ENCODE results near the gene ZBTB7B.

Gene ZBTB7B

DNA sequence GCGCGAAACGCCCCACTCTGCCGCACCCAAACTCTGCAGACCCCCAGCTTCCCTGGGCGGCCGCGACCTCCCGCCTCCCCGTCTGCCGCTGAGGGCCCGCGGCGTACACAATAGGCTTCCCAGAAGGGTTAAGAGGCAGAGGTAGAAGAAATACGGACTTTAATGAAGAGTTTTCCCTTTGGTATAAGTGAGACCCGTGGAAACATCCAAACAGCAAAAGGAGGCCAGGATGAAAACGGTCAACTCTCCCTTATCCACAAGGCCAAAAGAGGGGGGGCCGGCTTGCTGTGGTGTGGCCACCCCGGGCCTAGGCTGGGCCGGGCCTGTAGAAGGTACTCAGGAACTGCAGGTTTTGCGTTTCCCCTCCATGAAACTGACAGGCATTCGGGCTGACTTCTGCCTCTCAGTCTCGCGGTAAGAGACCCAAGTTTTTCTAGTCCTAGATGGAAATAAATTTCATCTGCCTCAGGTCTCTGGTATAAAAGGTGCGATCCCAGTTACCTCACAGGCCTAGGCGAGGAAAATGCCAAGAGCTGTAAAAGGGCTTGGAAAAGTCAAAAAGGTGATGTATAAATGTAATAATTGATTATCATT is 40.3 kb upstream of the ZBTB7B start:
- peak overlapping the region; percentile 86 for H3K4me3 ChIP-seq (ENCODE audit: low read length)
- no peak for TF ChIP-seq ZNF274 (IDR thresholded peaks at IDR 0.05; ENCODE audit: low read depth, low read length)

- TF ChIP-seq ZNF274 (IDR thresholded peaks at IDR 0.05; ENCODE audit: low read depth, low read length): no peak
- peak overlapping the region; percentile 86; the same call in 1 of the 2 replicates for H3K4me3 ChIP-seq (ENCODE audit: low read length)
Observed at GRCh38 chr1:154962795-154963330, 39.7 kb upstream of the ZBTB7B start.

DNA sequence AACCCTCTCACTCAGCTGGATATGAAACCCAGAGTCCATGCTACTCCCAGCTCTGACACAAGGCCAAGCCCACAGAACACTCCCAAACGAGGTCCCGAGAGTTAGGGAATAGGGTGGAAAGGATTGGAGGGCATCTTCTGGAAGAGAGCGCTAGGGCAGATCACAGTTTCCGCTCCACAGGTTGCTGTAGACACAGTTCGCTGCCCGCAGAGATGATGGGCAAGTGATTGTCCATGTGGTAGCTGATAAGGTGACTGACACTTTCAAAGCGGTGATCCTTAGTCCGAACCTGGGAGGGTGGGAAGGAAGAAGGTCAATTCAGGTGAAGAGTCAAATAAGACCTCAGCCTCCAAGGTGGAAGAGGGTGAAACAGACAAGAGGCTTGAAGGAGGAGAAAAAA is 39.0 kb upstream of the ZBTB7B start:
- no peak for TF ChIP-seq ZNF274 (IDR thresholded peaks at IDR 0.05; ENCODE audit: low read depth, low read length)
- no peak overlapping the region for H3K4me3 ChIP-seq (ENCODE audit: low read length)

DNA sequence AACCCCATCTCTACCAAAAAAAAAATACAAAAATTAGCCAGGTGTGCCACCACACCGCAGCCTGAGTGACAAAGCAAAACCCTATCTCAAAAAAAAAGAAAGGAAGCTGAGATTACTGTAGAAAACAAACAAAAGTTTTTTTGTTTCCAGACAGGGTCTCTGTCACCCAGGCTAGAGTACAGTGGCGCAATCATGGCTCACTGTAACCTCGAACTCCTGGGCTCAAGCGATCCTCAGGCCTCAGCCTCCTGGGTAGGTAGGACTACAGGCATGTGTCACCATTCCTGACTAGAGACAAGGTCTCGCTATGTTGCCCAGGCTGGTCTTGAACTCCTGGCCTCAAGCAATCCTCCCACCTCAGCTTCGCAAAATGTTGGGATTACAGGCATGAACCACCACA is 38.2 kb upstream of the ZBTB7B start:
- no peak overlapping the region for H3K4me3 ChIP-seq (ENCODE audit: low read length)
- TF ChIP-seq ZNF274 (IDR thresholded peaks at IDR 0.05; ENCODE audit: low read depth, low read length): no peak

GRCh38 chr1:154966111-154966510 is 36.5 kb upstream of the ZBTB7B start:
- no peak for TF ChIP-seq ZNF274 (IDR thresholded peaks at IDR 0.05; ENCODE audit: low read depth, low read length)

DNA sequence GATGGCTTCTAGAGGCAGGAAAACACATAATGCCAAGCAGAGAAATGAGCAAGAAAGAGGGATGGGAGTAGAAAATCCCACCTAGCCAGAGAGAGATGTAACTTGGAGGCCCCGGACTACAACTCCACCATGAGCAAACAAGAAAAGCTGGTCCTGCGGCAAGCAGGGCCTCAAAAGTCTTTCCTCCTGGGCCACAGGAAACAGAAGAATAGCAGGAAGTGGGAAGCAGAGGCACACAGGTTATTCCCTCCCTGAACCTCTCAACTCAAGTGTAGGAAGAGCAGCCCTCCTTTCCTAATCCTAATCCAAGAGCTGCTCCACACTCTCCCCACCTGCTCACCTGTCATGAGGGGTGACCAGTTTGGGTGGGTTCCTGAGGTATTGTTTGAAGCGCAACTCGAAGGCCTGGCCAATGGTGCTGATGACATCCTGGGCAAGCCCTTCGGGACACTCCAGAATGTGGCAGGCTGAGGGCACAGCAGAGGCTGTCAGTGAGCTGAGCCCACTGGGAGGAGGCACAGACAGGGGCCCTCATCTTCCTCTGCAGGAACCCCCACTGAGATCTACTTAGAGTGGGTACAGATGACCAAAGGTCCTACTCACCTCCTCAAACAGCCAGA is 35.2 kb upstream of the ZBTB7B start:
- H3K4me3 ChIP-seq (ENCODE audit: low read length): no peak overlapping the region
- no peak for TF ChIP-seq ZNF274 (IDR thresholded peaks at IDR 0.05; ENCODE audit: low read depth, low read length)

More at GRCh38 chr1:154966111-154966510, 36.5 kb upstream of the ZBTB7B start:
- no peak overlapping the region for H3K4me3 ChIP-seq (ENCODE audit: low read length)

DNA sequence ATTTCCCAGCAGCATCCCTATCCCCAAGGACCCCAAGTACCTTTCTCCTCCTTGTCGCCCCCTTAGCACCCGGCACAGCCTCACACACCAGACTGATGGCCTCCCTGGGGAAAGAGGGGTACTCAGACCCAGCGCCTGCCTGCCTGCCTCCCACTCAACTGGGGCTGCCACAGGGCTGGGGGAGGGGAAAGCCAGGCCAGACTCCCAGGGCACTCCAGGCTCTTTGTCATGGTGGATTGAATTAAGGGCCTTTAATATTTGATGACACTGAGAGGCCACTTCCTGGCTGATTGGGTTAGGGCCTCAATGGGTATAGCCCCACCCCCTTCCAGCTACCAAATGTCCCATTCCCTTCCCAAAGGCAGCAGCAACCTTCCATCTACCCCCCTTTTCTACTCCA is 33.9 kb upstream of the ZBTB7B start:
- H3K4me3 ChIP-seq (ENCODE audit: low read length): no peak overlapping the region
- no peak for TF ChIP-seq ZNF274 (IDR thresholded peaks at IDR 0.05; ENCODE audit: low read depth, low read length)

GRCh38 chr1:154969246-154969645 is 33.4 kb upstream of the ZBTB7B start:
- no peak overlapping the region for H3K4me3 ChIP-seq (ENCODE audit: low read length)
- no peak for TF ChIP-seq ZNF274 (IDR thresholded peaks at IDR 0.05; ENCODE audit: low read depth, low read length)

DNA sequence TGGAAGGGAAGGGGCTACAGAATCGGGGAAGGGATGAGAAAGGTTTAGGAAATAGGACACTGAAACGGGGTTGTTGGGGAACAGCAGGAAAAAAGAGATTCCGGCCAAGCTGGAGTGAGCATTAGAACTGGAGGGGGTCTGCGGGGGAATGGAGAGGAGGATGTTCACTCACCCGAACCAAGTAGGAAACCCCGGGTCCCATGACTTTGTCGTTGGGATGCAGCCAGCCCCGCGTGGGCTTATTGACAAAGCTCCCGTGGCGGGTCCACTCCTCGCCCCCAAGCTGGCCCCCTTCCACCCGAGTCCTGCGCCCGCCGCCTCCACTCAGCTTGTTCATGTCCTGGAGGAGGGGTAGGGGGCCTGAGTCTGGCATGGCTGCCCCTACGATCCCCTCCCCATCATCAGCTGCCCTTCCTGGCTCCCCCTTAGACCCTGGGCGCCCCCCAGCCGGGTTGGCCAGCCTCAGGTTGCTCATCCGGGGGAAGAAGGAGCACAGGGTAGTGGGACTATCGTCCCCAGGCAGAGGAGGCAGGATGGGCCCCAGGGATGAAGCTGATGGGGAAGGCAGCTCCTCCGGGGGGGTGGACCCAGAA is 32.6 kb upstream of the ZBTB7B start:
- H3K4me3 ChIP-seq (ENCODE audit: low read length): peak overlapping the region; percentile 24; the same call in 1 of the 2 replicates
- no peak for TF ChIP-seq ZNF274 (IDR thresholded peaks at IDR 0.05; ENCODE audit: low read depth, low read length)

DNA sequence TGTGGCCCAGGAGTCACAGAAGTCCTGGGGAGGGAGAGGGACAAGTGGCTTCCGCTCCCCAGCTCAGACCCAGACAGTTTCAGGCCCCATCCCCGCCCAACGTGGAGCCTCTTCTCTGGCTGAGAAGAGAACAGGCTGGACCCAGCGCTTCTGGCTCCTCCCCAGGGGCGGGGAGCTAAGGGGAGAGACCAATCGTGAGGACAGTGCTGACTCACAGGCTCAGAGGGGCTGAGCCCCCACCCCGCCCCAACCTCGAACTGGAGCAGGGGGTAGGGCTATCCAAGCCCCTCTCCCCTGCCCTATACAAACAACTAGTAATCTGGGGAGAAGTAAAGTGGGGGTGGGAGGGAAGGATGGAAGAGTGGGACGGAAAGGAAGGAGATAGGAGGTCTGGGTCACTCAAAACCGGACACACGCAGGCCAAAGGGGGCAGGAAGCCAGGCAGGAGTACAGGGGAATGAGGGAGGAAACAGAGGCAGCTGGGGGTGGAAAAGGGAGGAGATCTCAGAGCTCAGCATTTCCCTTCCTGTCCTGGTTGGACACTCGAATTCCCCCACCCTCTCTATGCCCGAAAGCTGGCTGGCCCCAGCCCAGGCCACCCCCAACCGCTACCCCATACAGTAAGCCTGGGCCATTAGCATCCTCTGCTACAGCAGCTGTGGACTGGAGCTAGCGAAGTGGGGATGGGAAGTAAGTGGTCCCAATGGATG is 31.8 kb upstream of the ZBTB7B start, which contains the start of gene SHC1:
Gene SHC1 (minus strand): TSS at position 117 of the 710 bp plus-strand sequence. CDS start 221 bp downstream, outside the sequence.
- TF ChIP-seq ZNF274 (IDR thresholded peaks at IDR 0.05; ENCODE audit: low read depth, low read length): no peak
- H3K4me3 ChIP-seq (ENCODE audit: low read length): peak within 1 kb of the TSS; percentile 24; the same call in 1 of the 2 replicates

DNA sequence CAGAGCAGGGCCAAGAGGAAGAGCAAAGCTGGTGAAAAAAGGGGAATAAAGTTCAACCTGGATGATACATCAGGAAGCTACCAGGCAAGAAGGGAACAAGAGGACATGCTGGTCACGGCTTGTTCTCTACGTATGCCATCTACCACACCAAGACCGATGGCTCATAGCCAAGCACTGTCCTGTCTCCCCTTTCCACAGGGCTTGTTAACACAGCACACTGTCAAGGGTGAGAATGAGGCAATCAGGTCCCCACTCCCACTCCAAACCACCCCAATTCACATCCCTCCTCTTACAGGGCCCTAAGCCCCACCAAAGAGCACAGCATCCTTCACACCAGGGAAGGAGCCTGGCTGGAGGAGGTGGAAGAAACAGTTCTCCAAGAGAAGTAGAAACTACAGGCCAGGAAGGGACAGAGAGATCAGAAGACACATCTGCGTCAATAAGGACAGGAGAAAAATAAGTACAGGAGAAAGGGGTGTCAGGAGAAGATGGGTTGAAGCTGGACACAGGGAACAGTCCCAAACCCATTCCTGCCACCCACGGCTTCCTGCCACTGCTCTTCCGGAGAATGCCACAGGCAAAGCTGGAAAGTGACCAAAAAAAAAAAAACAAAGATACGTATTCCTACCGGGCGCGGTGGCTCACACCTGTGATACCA is 31.1 kb upstream of the ZBTB7B start:
- no peak for TF ChIP-seq ZNF274 (IDR thresholded peaks at IDR 0.05; ENCODE audit: low read depth, low read length)
- no peak overlapping the region; the same call in 1 of the 2 replicates for H3K4me3 ChIP-seq (ENCODE audit: low read length)

DNA sequence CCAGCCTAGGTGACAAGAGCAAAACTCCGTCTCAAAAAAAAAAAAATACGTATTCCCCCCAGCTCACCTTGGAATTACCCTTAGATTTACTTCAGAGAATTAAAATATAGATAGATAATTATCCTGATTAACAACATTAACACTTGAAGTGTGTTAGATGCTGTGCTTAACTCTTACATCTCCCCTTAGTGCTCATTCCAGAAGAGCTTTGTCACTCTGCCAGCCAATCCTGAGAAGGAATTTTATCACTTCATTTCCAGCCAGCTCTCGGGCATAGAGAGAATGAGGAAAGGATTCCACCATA is 30.4 kb upstream of the ZBTB7B start:
- TF ChIP-seq ZNF274 (IDR thresholded peaks at IDR 0.05; ENCODE audit: low read depth, low read length): no peak
- no peak overlapping the region for H3K4me3 ChIP-seq (ENCODE audit: low read length)

DNA sequence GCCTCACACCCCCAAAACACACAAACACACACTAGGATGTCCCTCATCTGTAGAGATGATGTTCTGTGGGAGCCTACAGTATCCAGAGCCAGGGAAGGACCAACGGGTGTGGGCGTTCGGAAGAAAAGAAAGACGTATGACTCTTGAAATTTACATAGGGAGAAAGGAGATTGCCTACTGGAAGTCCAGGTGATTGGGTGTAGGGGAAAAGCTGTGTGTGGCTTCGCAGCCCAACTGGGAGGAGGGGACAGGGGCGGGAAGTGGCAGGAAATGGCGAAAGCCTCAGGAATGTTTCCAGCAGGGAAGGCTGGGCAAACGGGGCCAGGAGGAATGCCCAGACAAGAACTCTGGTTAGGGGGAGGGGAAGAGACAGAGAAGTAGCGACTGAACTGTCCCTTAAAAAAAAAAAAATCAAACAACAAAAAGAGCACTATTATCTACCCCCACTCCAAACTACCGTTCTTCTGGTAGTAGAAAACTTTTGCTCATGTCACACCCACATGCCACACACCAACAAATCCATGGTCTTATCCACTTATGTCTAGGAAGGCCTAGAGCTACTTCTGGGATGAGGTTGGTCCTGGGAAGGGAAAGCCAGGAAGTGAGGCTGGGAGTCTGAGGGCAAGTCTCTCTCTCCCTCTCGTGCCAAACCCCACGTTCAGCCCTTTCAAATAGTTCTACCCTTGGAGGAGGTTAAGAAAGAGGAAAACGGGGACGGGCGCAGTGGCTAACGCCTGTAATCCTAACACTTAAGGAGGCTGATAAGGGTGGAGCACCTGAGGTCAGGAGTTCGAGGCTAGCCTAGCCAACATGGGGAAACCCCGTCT is 29.9 kb upstream of the ZBTB7B start:
- no peak for TF ChIP-seq ZNF274 (IDR thresholded peaks at IDR 0.05; ENCODE audit: low read depth, low read length)
- H3K4me3 ChIP-seq (ENCODE audit: low read length): peak overlapping the region; percentile 73; the same call in 1 of the 2 replicates
